Ectodermal cell (in vitro differentiated cells): Measurements from ENCODE around the gene FMO4.
"Not testable (repeated sequence)": the region's sequence is repeated elsewhere in the genome, so short reads cannot be mapped to it uniquely, and the experiment has no call there.

ENCODE experiments used
- H3K27ac ChIP-seq: 2 replicates; pipeline ENCODE4 v1.7.0; 2013; ENCODE audit warnings: mild to moderate bottlenecking, low read depth, low read length; ENCODE audit not compliant: insufficient read depth, poor library complexity, severe bottlenecking
- H3K27me3 ChIP-seq: 2 replicates; pipeline ENCODE4 v1.7.0; 2013; ENCODE audit warnings: mild to moderate bottlenecking, low read length; ENCODE audit not compliant: insufficient read depth, control insufficient read depth, poor library complexity, severe bottlenecking
- H3K36me3 ChIP-seq: one replicate; pipeline ENCODE4 v1.7.0; 2013; ENCODE audit warnings: low read length; ENCODE audit not compliant: control insufficient read depth, insufficient read depth
- H3K4me1 ChIP-seq: one replicate; pipeline ENCODE4 v1.7.0; 2013; ENCODE audit warnings: low read length; ENCODE audit not compliant: control insufficient read depth, insufficient read depth
- H3K4me3 ChIP-seq: 2 replicates; pipeline ENCODE4 v1.7.0; 2013; ENCODE audit warnings: low read depth, low read length, control low read depth; ENCODE audit not compliant: insufficient read depth
- H3K9me3 ChIP-seq: 2 replicates; pipeline ENCODE4 v1.7.0; 2013; ENCODE audit warnings: mild to moderate bottlenecking, low read length, moderate library complexity; ENCODE audit not compliant: control insufficient read depth
- WGBS, 2 experiments: methylation state at CpG; one replicate each; pipeline ENCODE4 v1.1.7; 2013; ENCODE audit warnings: missing lambda C conversion rate in 2 of 2; 5-methylcytosine and 5-hydroxymethylcytosine counted together

FMO4 gene

DNA sequence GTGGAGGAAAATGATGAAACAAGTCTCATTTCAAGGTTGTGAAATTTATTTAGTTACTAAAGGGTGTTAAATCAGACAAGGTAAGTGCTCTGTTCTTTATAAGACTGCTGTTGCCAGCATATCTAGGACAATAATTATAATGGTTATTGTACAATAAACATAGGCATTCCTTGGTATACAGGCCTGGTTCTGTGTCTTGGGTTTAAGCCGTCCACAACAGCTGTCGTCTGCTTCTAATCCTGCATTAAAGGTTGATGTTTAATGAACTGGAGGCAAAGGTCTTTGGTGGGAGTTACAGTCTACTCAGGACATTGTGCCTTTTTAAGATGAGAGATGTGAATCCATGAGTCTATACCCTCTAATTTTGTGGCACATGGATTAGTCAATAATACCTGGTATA is 23.4 kb upstream of the FMO4 start:
- 92 to 98% methylated on average over 2 of the region's 2 CpGs for WGBS, 2 experiments
- no peaks in the 10 kb centered on the region for H3K4me1 ChIP-seq
- no peaks in the 10 kb centered on the region for H3K27me3 ChIP-seq
- H3K9me3 ChIP-seq, result no peaks in the 10 kb centered on the region
- no peak overlapping the region for H3K4me3 ChIP-seq
- no peak overlapping the region for H3K27ac ChIP-seq
- no peaks in the 10 kb centered on the region for H3K36me3 ChIP-seq

DNA sequence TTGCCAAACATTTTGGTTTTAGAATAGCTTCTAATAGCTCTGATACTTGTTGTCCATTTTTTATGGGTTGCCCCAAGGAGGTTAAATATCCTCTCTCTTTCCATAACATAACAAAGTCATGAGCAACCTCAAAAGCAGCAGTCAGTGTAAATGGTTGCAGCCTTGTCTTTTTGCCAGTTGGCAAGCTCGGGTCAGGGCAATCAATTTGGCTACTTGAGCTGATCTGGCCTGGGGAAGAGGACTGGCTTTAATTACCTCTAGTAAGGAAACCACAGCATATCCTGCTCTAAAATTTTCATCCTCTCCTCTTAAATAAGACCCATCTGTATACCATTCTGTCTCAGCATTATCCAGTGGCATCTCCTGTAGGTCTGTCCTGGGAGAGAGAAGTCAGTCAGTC is 21.2 kb upstream of the FMO4 start:
- 92 to 94% methylated on average over 1 of the region's 1 CpG for WGBS, 2 experiments
- Histone ChIP-seq H3K4me3 (no peak overlapping the region), H3K27ac (no peak overlapping the region), H3K4me1 (no peaks in the 10 kb centered on the region), H3K27me3 (no peaks in the 10 kb centered on the region), H3K9me3 (no peaks in the 10 kb centered on the region), H3K36me3 (no peaks in the 10 kb centered on the region)

DNA sequence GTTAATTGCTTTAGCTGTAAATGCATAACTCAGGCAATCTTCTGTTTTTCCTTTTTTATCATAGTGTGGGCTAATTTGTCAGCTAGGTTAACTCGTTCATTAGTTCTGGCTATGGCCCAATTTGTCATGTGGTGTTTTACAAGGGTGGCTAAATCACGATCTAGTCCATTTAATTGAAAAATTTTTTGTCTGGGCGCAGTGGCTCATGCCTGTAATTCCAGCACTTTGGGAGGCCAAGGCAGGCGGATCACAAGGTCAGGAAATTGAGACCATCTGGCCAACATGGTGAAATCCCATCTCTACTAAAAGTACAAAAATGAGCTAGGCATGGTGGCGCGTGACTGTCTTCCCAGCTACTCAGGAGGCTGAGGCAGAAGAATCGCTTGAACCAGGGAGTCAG is 18.6 kb upstream of the FMO4 start:
- not testable (repeated sequence) for H3K9me3 ChIP-seq, H3K27me3 ChIP-seq, H3K27ac ChIP-seq, H3K4me3 ChIP-seq, H3K4me1 ChIP-seq, H3K36me3 ChIP-seq
- 92% methylated on average over 7 of the region's 7 CpGs for WGBS, 2 experiments

DNA sequence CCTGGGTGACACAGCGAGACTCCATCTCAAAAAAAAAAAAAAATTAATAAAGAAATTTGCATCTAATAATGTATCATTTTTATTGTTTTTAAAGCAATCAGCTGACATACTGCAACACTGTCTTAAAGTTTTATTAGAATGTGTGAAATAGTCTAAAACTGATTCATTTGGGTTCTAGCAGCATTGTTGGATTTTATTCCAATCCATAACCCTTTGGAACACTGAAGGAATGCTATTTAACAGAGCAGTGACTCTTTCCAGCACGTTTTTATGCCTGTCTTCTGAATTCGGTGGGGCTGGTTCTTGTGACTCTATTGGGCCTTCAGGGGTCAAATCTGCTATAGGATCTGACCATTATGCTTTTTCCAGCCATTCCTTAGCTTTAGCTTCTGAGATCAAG is 18.2 kb upstream of the FMO4 start:
- WGBS, 2 experiments, result 93 to 99% methylated on average over 2 of the region's 3 CpGs

DNA sequence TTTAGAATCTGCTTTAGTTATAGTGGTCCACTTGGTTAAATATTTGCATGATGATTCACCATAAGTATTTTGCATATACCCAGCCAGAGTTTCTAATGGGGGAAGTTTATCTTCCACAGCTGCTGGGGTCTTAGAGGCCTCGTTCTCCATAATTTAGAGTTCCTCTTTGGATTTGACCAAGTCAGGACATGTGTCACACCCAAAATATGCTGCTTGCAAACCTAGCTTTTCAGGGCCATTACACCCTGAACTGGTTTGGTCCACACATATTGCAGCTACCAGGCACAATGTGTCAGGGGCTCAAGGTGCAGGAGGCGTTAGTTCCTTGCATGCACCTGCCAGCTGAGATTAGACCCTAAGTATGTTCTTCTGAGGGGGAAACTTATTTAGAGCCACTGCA is 17.1 kb upstream of the FMO4 start:
- peaks cover 3% of the 10 kb centered on the region for H3K9me3 ChIP-seq
- no peak overlapping the region for H3K27ac ChIP-seq
- no peaks in the 10 kb centered on the region for H3K4me1 ChIP-seq
- H3K27me3 ChIP-seq, result no peaks in the 10 kb centered on the region
- no peak overlapping the region for H3K4me3 ChIP-seq
- H3K36me3 ChIP-seq, result no peaks in the 10 kb centered on the region
- 93 to 98% methylated on average over 2 of the region's 2 CpGs for WGBS, 2 experiments

More for the DNA sequence above, 18.2 kb upstream of the FMO4 start:
- Histone ChIP-seq H3K4me3 (no peak overlapping the region), H3K9me3 (peaks cover 3% of the 10 kb centered on the region), H3K27me3 (no peaks in the 10 kb centered on the region), H3K4me1 (no peaks in the 10 kb centered on the region), H3K27ac (no peak overlapping the region), H3K36me3 (no peaks in the 10 kb centered on the region)

DNA sequence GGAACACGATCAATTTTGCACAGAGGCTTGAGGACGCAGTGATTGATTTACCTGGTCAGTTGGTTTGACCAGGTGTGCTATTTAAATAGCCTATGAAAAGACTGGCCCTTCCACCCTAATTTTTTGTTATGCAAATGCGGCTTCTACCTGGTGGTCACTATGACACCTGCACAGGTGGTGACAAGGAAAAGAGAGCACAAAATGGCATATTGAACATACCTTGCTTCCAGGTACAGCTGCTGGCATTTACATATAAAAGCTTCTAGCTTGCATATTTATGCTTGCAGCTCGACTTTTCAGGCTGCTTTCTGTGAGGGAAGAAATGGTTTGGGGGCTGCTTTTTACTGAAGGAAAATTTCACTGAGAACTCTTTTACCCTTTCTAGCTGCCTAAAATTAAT is 15.3 kb upstream of the FMO4 start:
- no peak overlapping the region for H3K4me3 ChIP-seq
- H3K4me1 ChIP-seq, result no peaks in the 10 kb centered on the region
- H3K27me3 ChIP-seq, result no peaks in the 10 kb centered on the region
- WGBS, 2 experiments, result 88 to 89% methylated on average over 3 to 4 of the region's 4 CpGs
- peaks cover 3% of the 10 kb centered on the region for H3K9me3 ChIP-seq
- H3K27ac ChIP-seq, result no peak overlapping the region
- no peaks in the 10 kb centered on the region for H3K36me3 ChIP-seq

DNA sequence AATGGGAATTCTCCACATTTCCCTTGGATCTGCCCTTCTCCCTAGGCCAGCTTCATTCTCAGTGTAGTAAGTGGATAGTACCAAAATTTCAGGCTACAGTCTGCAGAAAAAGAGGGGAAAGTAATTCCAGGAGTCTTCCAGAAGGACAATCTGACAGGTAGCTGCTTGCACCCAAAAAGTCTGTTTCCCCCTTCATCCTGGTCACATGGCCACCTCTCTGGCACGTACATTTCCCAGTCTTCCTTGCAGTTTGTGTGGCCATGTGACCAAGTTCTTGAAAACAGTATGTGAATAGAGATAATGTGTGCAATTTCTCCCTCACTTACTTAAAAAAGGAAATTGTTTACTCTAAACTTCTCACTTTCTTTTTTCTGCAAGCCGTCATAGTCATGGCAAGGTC is 14.6 kb upstream of the FMO4 start:
- peaks cover 3% of the 10 kb centered on the region for H3K9me3 ChIP-seq
- H3K36me3 ChIP-seq, result no peaks in the 10 kb centered on the region
- no peak overlapping the region for H3K4me3 ChIP-seq
- no peaks in the 10 kb centered on the region for H3K27me3 ChIP-seq
- H3K27ac ChIP-seq, result no peak overlapping the region
- 79 to 95% methylated on average over 2 of the region's 2 CpGs for WGBS, 2 experiments
- H3K4me1 ChIP-seq, result no peaks in the 10 kb centered on the region

DNA sequence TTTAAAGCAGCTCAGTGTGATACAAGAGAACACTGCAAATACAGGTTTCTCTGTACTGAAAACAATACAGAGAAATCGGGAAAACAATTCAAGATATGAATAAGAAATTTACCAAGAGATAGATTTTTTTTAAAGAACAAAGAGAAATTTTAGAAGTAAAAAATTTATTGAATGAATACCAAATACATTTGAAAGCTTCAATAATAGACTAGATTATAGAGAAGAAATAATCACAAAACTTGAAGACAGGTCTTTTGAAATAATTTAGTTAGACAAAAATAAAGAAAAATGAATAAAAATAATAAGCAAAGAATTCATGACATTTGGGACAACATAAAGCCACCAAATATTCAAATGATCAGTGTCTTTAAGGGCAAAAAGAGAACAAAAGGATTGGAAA is 13.6 kb upstream of the FMO4 start:
- Histone ChIP-seq H3K4me1 (no peaks in the 10 kb centered on the region), H3K27me3 (no peaks in the 10 kb centered on the region), H3K9me3 (peaks cover 3% of the 10 kb centered on the region), H3K36me3 (no peaks in the 10 kb centered on the region), H3K27ac (no peak overlapping the region), H3K4me3 (no peak overlapping the region)
- whole genome bisulfite sequencing, 2 experiments, result no CpG with 5 or more reads among the region's 1 CpG

DNA sequence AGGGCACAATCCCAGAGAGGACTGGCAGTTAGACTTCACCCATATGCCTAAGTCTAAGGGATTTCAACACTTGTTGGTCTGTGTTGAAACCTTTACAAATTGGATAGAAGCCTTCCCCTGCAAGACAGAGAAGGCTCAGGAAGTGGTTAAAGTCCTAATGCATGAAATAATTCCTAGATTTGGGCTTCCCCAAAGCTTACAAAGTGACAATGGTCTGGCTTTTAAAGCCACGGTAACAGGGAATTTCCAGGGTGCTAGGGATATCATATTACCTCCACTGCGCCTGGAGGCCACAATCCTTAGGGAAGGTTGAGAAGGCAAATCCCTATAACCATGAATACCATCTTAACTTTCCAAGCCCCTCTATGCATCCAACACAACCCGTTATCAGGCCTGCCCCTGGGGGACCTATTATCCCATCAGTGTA is 3.3 kb upstream of the FMO4 start:
- 34 to 40% methylated on average over 3 of the region's 3 CpGs for WGBS, 2 experiments
- H3K4me3 ChIP-seq, result no peak overlapping the region
- H3K4me1 ChIP-seq, result peaks cover 6% of the 10 kb centered on the region
- H3K9me3 ChIP-seq, result no peaks in the 10 kb centered on the region
- no peaks in the 10 kb centered on the region for H3K27me3 ChIP-seq
- H3K36me3 ChIP-seq, result no peaks in the 10 kb centered on the region
- no peak overlapping the region for H3K27ac ChIP-seq

DNA sequence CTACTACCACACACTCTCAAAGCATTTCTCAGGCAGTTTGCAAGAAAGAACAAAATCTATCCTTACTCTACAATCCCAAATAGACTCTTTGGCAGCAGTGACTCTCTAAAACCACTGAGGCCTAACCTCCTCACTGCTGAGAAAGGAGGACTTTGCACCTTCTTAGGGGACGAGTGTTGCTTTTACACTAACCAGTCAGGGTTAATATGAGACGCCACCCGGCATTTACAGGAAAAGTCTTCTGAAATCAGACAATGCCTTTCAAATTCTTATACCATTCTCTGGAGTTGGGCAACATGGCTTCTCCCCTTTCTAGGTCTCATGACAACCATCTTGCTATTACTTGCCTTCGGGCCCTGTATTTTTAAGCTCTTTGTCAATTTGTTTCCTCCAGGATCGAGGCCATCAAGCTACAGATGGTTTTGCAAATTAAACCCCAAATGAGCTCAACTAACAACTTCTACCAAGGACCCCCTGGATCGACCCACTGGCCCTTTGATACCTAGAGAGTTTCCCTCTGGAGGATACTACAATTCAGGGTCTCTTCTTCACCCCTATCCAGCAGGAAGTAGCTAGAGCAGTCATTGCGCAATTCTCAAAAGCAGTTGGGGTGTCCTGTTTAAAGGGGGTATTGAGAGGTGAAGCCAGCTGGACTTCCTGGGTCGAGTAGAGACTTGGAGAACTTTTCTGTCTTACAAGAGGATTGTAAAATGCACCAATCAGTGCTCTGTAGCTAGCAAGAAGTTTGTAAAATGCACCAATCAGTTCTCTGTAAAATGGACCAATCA is 2.0 kb upstream of the FMO4 start:
- H3K9me3 ChIP-seq, result no peaks in the 10 kb centered on the region
- H3K4me3 ChIP-seq, result no peak overlapping the region
- 94 to 96% methylated on average over 8 of the region's 8 CpGs for WGBS, 2 experiments
- H3K27me3 ChIP-seq, result no peaks in the 10 kb centered on the region
- H3K27ac ChIP-seq, result no peak overlapping the region
- H3K36me3 ChIP-seq, result no peaks in the 10 kb centered on the region
- H3K4me1 ChIP-seq, result peaks cover 6% of the 10 kb centered on the region
